ENCODE results near the gene LY86. TPM values are rescaled to one million over a fixed set of nuclear protein-coding genes. Genes with fewer than 3 reads are reported as not detected.
"Not testable (repeated sequence)": the region's sequence is repeated elsewhere in the genome, so short reads cannot be mapped to it uniquely, and the experiment has no call there.

The LY86 gene
- total RNA-seq, 4 donors from 2014 or later, result 0.88 to 2.1 (median 1.6) TPM; not detected in 1

- no peak overlapping the region for H3K4me3 ChIP-seq (ENCODE audit: low read depth, poor library complexity, severe bottlenecking)
These were observed 77.2 kb downstream of the LY86 start for GRCh38 chr6:6665555-6666243.

GRCh38 chr6:6670150-6670549, 81.6 kb downstream of the LY86 start:
- not testable (repeated sequence) for H3K4me3 ChIP-seq (ENCODE audit: low read depth, poor library complexity, severe bottlenecking); DNase-seq (ENCODE audit: low spot score in 2 of 2)
- 95 to 100% methylated on average over 3 of the region's 3 CpGs for WGBS, 2 donors
- intact Hi-C loops (cut with DNase I; ENCODE audit: low total_unique reads), result loop anchor here (10.0 kb wide), 1 partner anchor 575 kb away; no protein-coding TSS in a partner anchor

More at GRCh38 chr6:6665555-6666243, 77.2 kb downstream of the LY86 start:
- no peak for DNase-seq (ENCODE audit: low spot score in 2 of 2)
- WGBS, 2 donors, result 72 to 74% methylated on average over 11 of the region's 11 CpGs
- TF ChIP-seq CTCF (IDR thresholded peaks at IDR 0.05) (no peak), POLR2A (IDR thresholded peaks at IDR 0.05) (no peak)
- intact Hi-C loops (cut with DNase I; ENCODE audit: low total_unique reads), result no loop called here

GRCh38 chr6:6674872-6675271, 86.4 kb downstream of the LY86 start:
- no peak overlapping the region for H3K4me3 ChIP-seq (ENCODE audit: low read depth, poor library complexity, severe bottlenecking)
- DNase-seq (ENCODE audit: low spot score in 2 of 2), result no peak
- 57 to 62% methylated on average over 4 of the region's 4 CpGs for WGBS, 2 donors
- TF ChIP-seq POLR2A (IDR thresholded peaks at IDR 0.05), result no peak
- TF ChIP-seq CTCF (IDR thresholded peaks at IDR 0.05), result no peak
- intact Hi-C loops (cut with DNase I; ENCODE audit: low total_unique reads), result loop anchor here (10.0 kb wide), 1 partner anchor 570 kb away; no protein-coding TSS in a partner anchor

GRCh38 chr6:6676910-6677441, 88.5 kb downstream of the LY86 start:
- DNase-seq (ENCODE audit: low spot score in 2 of 2), result peak; percentile 87 to 97
- TF ChIP-seq POLR2A (IDR thresholded peaks at IDR 0.05) (no peak), CTCF (IDR thresholded peaks at IDR 0.05) (peak in 2 of 3 donors; percentile 70 to 83)
- H3K4me3 ChIP-seq (ENCODE audit: low read depth, poor library complexity, severe bottlenecking), result no peak overlapping the region
- intact Hi-C loops (cut with DNase I; ENCODE audit: low total_unique reads), result loop anchor here (10.0 kb wide), 1 partner anchor 568 kb away; no protein-coding TSS in a partner anchor
- 17 to 19% methylated on average over 7 of the region's 7 CpGs for WGBS, 2 donors

- peak in 1 of 2 donors; percentile 76 for DNase-seq (ENCODE audit: low spot score in 2 of 2)
- 50 to 59% methylated on average over 12 of the region's 12 CpGs for WGBS, 2 donors
- TF ChIP-seq POLR2A (IDR thresholded peaks at IDR 0.05), result no peak
- no peak for TF ChIP-seq CTCF (IDR thresholded peaks at IDR 0.05)
- intact Hi-C loops (cut with DNase I; ENCODE audit: low total_unique reads), result loop anchor here (10.0 kb wide), 1 partner anchor 567 kb away; no protein-coding TSS in a partner anchor
- H3K4me3 ChIP-seq (ENCODE audit: low read depth, poor library complexity, severe bottlenecking), result no peak overlapping the region
These were observed 89.7 kb downstream of the LY86 start for GRCh38 chr6:6678185-6678671.

GRCh38 chr6:6678811-6679210, 90.3 kb downstream of the LY86 start:
- H3K4me3 ChIP-seq (ENCODE audit: low read depth, poor library complexity, severe bottlenecking), result no peak overlapping the region
- intact Hi-C loops (cut with DNase I; ENCODE audit: low total_unique reads), result loop anchor here (10.0 kb wide), 1 partner anchor 566 kb away; no protein-coding TSS in a partner anchor
- 59 to 61% methylated on average over 11 of the region's 11 CpGs for WGBS, 2 donors

More at GRCh38 chr6:6678811-6679210, 90.3 kb downstream of the LY86 start:
- TF ChIP-seq POLR2A (IDR thresholded peaks at IDR 0.05) (no peak), CTCF (IDR thresholded peaks at IDR 0.05) (no peak)
- peak in 1 of 2 donors; percentile 84 for DNase-seq (ENCODE audit: low spot score in 2 of 2)
